Activated CD8-positive, alpha-beta memory T cell treated with anti-CD3 and anti-CD28 coated beads, Interleukin-2, amount 50 U/mL, for 24 hours (primary cell): ENCODE measurements around the gene ATF7.
"Not testable (repeated sequence)": the region's sequence is repeated elsewhere in the genome, so short reads cannot be mapped to it uniquely, and the experiment has no call there.

Source experiments
- DNase-seq: peaks from one replicate; pipeline ENCODE4 v3.0.0-alpha.2; 2020; ENCODE audit errors: extremely low read depth

ATF7 gene

DNA sequence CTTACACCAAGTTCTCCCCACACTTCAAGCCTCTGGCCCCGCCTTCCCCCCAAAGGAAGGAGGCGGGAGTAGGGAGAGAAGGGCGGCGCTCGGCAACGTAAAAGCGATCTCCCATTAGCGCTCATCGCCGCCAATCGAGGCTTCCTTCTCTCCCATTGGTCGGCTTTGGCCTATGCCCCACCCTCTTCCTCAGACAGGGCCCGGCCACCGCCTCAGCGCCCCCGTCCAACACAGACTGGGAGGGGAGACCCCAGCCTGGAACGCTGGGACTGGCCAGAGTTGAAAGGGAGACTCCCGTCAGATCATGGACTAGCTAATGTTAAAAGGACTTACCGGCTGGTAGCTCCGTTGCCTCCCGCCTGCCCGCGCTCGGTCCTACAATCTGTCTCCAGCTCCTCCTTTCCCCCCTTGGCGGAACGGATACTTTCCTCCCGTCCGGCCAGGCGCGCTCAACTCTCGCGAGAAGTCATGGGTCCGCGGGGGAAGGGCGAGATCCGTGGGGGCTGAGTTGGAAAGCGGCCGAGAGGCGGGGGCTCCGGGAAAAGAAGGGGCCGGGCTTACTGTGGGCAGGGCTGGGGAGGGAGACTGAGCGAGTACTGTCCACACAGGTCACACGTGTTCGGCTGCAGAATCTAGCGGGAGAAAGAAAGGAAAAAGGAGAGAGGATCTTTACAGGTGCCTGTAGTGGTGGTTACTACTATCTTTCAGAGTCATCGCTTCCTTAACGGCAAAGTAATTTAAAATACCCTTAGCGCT, at the start of gene ATF7:
TSS of gene ATF7 (minus strand) at position 437 of the 756 bp plus-strand sequence. CDS start 25,382 bp downstream, outside the sequence.
- peak; percentile 95 for DNase-seq

DNA sequence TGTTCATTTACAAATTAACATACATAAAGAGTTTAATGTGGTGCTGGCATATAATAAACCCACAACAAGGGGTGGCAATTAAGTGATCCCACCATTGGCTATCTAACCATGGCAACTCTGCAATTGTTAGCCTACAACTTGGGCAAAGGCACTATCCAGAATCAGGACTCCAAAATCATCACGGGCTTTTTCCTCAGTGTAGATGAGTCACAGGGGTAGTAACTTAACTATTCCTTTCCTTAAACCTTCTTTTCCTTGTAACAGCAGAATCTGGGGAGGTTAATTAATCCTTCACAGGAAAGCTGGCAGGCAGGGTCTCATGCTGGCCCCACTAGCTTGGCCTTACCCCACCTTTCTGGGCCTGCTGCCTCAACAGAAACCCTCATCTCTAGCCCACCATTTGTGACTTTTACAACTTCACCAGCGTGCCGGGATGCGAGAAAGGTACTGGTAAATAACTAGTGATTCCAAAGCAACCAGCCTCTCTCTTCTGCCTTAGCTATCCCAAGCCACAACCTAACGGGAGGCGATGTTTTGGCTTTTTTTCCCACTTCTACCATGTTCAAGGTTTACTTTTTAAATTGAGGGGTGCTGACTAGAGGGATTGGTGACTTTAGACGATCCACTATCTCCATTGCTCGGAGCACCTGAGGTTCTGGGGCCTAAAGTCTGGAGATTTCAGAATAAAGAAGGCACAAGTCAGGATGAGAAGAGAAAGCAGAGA, 49.0 kb upstream of the ATF7 start:
- DNase-seq: no peak

DNA sequence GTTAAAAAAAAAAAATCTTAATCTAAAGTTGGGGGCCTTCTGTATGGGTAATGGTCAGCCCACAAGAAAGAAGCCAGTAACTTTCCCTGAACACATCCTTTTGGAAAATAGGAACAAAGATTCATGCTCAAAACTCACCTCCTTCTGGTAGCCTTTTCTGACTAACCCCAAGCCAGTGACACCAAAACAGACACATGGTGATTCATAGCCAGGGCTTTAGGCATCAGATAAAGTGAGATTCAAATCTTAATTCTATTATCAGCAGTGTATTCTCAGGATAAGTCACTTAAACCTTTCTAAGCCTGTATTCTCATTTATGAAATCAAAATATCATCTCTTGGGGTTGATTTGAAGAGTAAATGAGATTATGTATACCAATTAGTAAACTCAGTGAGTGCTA, 44.8 kb upstream of the ATF7 start:
- DNase-seq: no peak

DNA sequence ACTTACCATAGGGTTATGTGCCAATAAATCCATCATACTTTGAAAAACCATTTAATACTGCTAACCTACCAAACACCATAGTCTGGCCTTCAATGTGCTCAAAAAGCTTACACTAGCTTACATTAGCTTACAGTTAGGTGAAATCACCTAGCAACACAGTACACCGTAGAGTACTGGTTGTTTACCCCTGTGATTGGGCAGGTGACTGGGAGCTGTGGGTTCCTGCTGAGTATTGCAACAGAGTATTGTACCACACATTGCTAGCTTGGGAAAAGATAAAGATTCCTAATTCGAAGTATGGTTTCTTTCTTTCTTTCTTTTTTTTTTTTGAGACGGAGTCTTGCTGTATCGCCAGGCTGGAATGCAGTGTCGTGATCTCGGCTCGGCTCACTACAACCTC, 44.1 kb upstream of the ATF7 start:
- no peak for DNase-seq

GRCh38 chr12:53667080-53667479, 40.9 kb upstream of the ATF7 start:
- DNase-seq: no peak

- no peak for DNase-seq
These were observed 38.8 kb upstream of the ATF7 start for GRCh38 chr12:53664936-53665335.

DNA sequence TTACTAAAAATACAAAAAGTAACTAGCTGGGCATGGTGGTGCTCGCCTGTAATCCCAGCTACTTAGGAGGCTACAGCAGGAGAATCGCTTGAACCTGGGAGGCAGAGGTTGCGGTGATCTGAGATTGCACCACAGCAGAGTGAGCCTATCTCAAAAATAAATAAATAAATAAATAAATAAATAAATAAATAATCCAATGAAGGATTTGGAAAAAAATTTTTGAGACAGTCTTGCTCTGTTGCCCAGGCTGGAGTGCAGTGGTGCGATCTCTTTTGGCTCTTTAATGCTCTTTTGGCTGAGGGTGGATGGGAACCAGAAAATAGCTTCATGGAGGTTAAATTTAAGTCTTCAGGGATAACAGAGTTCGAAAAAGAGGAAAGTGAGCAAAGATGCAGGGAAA, 38.0 kb upstream of the ATF7 start:
- DNase-seq: no peak

DNA sequence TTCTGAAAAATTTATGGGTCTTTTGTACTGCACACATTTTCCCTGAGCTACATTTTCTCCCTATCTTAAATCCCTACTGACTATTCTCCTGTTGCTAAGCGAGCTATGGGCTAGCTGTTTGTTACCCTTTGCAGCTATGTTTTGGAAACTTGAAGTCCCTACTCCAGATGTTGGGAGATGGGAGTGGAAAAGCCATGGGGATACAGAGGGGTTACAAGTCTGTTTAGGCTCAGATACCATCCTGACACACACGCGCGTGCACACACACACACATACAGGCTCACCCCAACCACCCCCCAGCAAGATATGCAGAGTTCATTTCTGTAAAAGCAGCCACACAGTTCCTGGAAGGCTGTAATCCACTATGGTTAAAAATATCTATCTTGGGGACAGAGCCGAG, 33.9 kb upstream of the ATF7 start:
- no peak for DNase-seq

GRCh38 chr12:53659571-53659981, 33.4 kb upstream of the ATF7 start:
- no peak for DNase-seq

DNA sequence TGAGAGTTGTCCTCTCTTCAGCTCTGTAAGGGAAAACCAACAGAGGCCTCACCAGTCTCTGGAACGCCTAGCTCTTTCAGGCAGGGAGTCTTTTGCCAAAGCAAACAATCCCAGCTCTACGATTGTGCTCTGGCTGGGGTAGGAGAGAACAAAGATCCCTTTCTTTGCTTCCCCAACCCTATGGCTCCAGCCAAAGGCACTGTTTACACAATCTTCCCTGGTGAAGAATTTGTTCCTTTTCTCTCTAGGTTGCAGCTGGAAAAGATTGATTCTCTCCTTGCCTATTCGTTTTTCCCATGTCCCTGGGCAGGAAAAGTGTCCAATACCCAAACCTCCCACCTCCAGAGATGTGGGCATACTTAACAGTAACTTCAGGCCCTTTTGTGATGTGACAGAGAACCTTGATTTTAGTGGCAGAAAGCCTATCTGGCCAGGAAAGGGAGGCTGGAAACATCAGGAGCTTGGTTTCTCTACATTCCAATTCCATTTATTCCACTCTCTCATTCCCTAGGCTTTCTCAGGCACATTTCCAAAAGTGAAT, 32.9 kb upstream of the ATF7 start:
- DNase-seq: no peak

- DNase-seq: no peak
These were observed 30.9 kb upstream of the ATF7 start for GRCh38 chr12:53657041-53657440.

DNA sequence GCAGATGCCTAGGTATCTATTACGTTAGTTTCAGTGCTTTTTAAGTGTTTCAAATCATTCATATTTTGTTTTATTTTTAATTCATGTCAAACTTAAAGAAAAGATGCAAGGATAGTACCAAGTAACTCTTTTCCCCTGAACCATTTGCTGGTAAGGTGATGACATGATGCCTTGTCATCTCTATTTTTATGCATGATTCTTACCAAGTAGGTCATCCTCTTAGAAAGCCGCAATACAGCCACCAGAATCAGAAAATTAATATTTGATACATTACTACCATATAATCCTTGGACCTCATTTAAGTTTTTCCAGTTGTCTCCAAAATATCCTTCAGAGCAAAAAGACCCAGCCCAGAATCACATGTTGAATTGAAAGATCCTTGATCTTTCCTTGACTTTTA, 27.4 kb upstream of the ATF7 start:
- DNase-seq: no peak

DNA sequence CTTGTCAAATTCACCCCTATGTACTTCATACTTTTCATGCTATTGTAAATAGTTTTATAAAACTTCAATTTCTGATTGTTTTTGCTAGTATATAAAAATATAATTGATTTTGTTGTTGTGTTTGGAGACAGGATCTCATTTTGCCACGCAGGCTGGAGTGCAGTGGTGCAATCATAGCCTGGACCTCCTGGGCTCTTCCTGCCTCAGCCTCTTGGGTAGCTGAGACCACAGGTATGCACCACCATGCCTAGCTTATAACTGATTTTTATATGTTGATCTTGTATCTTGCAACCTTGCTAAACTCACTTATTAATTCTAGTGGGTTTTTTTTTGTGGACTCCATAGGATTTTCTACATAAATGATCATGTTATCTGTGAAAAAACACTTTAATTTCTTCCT, 26.2 kb upstream of the ATF7 start:
- no peak for DNase-seq

GRCh38 chr12:53651737-53652136, 25.6 kb upstream of the ATF7 start:
- no peak for DNase-seq

GRCh38 chr12:53646300-53646699, 20.1 kb upstream of the ATF7 start:
- not testable (repeated sequence) for DNase-seq

DNA sequence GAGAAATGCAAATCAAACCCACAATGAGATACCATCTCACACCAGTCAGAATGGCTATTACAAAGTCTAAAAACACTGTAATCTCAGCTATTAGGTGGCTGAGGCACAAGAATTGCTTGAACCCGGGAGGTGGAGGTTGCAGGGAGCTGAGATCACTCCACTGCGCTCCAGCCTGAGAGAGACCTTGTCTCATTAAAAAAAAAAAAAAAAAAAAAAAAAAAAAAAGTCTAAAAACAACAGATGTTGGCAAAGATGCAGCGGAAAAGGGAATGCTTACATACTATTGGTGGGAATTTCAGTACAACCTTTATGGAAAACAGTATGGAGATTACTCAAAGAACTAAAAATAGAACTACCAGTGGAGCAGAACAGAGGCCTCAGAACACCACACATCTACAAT, 19.0 kb upstream of the ATF7 start:
- DNase-seq: no peak

DNA sequence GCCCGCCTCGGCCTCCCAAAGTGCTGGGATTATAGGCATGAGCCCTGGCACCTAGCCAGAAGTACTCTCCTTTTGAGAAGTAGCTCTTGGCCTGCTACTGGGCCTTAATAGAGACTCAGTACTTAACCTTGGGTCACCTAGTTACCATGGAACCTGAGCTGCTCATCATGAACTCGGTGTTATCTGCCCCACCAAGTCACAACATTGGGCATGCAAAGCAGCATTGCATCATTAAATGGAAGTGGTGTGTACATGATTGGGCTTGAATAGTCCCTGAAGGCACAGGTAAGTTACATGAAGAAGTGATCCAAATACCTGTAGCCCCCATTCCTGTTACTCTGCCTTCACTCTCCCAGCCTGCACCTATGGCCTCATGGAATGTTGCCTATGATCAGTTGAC, 18.0 kb upstream of the ATF7 start:
- DNase-seq: no peak

DNA sequence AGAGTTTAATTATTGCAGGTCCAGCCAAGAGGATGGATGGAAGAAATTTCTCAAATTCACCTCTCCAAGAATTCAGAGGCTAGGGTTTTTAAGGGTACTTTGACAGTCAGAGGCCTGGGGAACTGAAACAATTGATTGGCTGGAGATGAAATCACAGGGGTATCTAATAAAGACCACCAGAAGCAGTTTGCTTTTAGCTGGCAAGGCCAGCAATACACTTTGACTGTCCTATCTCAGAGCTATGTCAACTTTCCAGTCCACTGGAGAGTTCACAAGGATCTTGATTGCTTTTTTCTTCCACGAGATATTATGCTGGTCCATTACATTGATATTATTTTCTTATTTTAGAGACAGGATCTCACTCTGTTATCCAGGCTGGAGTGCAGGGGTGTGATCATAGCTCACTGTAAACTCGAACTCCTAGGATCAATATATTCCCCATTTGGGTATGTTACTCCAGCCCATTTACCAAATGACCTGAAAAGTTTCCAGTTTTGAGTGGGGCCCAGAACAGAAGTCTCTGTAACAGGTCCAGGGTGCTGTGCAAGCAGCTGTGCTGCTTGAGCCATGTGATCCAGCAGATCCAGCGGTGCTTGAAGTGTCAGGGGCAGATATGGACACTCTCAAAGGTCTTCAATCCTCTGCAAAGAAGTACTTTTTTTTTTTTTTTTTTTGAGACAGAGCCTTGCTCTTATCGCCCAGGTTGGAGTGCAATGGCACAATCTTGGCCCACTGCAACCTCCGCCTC, 17.2 kb upstream of the ATF7 start:
- DNase-seq: no peak

DNA sequence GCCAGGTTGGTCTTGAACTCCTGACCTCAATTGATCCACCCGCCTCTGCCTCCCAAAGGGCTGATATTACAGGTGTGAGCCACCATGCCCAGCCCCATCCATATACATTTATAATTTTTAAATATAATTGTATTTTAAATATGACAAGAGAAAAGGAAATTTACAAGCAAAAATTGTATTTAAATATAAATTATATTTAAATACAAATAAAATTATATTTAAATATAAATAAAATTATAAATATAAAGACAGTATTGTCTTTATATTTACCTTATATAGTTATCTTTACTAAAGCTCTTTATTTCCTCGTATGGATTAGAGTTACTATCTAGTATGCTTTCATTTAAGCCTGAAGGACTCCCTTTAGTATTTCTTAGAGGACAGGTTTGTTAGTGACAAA, 11.9 kb upstream of the ATF7 start:
- DNase-seq: no peak

- no peak for DNase-seq
These were observed 10.5 kb upstream of the ATF7 start for GRCh38 chr12:53636641-53637040.

GRCh38 chr12:53635708-53636107, 9.5 kb upstream of the ATF7 start:
- DNase-seq: not testable (repeated sequence)

DNA sequence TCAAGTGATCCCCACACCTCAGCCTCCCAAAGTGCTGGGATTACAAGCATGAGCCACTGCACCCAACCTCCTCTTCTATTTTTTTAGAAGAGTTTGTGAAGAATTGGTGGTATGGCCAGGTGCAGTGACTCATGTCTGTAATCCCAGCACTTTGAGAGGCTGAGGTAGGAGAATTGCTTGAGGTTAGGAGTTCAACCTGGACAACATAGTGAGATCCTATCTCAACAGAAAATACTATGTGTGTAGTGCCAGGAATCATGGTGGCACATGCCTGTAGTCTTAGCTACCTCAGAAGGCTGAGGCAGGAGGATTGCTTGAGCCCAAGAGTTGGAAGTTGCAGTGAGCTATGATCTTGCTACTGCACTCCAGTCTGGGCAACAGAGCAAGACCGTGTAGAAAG, 5.5 kb upstream of the ATF7 start:
- DNase-seq: no peak
